Measurements from ENCODE around the gene ATAD2B.
"Not testable (repeated sequence)": the region's sequence is repeated elsewhere in the genome, so short reads cannot be mapped to it uniquely, and the experiment has no call there.

ATAD2B gene

GRCh38 chr2:23734416-23734815 lies 192.5 kb downstream of the ATAD2B start:
- TF ChIP-seq, protein P1, sequence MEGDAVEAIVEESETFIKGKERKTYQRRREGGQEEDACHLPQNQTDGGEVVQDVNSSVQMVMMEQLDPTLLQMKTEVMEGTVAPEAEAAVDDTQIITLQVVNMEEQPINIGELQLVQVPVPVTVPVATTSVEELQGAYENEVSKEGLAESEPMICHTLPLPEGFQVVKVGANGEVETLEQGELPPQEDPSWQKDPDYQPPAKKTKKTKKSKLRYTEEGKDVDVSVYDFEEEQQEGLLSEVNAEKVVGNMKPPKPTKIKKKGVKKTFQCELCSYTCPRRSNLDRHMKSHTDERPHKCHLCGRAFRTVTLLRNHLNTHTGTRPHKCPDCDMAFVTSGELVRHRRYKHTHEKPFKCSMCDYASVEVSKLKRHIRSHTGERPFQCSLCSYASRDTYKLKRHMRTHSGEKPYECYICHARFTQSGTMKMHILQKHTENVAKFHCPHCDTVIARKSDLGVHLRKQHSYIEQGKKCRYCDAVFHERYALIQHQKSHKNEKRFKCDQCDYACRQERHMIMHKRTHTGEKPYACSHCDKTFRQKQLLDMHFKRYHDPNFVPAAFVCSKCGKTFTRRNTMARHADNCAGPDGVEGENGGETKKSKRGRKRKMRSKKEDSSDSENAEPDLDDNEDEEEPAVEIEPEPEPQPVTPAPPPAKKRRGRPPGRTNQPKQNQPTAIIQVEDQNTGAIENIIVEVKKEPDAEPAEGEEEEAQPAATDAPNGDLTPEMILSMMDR (conservative IDR thresholded peaks at IDR 0.05) = no peak
- no peak overlapping the region for H3K27ac ChIP-seq

DNA sequence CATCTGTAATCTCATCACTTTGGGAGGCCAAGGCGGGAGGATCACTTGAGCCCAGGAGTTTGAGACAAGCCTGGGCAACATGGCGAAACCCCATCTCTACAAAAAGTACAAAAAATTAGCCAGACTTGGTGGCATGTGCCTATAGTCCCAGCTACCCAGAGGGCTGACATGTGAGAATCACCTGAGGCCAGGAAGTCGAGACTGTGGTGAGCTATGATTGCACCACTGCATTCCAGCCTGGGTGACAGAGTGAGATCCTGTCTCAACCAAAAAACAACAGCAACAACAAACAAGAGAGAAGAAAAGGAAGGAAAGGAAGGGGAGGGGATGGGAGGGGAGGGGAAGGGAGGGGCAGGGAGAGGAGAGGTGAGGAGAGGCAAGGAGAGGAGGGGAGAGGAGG lies 203.9 kb downstream of the ATAD2B start:
- not testable (repeated sequence) for H3K27ac ChIP-seq

DNA sequence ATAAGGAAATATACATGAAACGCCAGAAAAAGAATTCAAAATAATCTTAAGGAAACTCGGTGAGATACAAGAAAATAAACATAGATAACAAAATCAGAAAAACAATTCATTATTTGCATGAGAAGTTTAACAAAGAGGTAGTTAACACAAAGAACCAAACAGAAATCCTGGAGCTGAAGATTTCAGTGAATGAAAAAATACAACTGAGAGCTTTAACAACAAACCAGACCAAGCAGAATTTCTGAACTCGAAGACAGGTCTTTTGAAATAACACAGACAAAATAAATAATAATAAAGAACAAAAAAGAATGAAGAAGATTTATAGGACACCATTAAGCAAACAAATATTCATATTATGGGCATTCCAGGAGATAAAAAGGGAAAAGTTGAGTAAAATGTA lies 204.7 kb downstream of the ATAD2B start:
- TF ChIP-seq, protein P1 (conservative IDR thresholded peaks at IDR 0.05) = no peak
- no peak overlapping the region for H3K27ac ChIP-seq

DNA sequence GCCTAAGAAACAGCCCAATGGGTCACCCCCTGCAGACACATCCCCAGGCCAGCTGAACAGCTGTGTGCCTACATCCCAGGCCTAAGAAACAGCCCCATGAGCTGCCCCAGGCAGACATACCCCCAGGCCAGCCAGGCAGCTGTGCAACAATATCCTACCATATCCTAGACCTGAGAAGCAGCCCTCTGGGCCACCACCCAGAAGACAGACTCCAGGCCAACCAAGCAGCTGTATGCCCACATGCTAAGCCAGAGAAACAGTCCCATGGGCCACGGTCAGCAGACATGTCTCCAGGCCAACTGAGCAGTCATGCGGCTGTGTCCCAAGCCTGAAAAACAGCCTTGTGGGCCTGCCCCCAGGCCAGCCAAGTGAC lies 205.5 kb downstream of the ATAD2B start:
- TF ChIP-seq, protein P1 (conservative IDR thresholded peaks at IDR 0.05) = no peak
- no peak overlapping the region for H3K27ac ChIP-seq

GRCh38 chr2:23720705-23721453 lies 206.0 kb downstream of the ATAD2B start:
- H3K27ac ChIP-seq = no peak overlapping the region
- TF ChIP-seq, protein P1 (conservative IDR thresholded peaks at IDR 0.05) = no peak

DNA sequence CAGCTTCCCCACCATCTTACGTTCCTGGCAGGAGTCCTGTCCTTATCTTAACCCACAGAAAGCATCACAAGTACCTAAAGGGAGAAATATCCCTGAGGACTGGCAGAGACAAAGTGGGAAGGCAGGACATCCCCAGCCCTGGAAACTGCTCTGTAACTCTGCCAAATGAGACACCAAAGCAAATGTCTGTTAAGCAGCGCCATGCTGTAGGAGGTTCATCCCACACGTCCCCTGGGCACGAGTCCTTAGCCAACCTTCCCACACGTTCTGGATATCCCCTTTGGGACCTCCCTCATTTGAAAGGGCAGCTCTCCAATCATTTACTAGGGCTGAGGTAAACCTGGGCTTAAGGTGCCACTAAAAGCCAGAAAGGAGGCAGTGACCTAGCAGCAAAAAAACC lies 207.2 kb downstream of the ATAD2B start:
- no peak overlapping the region for H3K27ac ChIP-seq
- TF ChIP-seq, protein P1 (conservative IDR thresholded peaks at IDR 0.05) = no peak

DNA sequence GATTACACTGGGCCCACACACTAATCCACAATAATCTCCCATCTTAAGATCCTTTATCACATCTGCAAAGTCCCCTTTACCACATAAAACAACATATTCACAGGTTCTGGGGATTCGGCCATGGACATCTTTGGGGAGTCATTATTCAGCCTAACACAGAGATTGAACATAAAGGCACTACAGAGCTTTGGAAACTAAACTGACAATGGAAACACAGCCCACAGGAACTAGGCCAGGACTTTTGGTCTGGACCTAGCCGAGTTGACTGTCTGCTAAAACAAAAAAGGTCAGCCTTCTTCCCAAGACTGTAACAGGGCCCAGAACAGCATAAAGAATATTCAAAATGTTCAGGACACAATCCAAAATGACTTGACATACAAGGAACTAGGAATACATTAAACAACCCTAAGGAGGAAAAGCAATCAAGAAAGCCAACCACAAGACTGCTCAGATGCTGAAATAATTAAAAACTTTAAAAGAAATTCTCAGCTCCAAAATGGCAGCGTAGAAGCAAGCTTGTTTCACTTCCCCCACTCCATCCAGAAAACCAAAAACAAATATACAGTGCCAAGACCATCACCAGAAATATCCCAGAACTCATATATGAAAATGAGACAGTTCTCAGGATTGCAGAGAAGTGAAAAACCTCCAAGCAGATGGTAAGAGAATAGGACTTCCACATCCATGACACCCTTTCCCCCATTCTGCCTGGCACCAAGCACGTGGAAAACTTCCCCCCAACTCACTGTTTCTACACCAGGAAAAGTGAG lies 207.8 kb downstream of the ATAD2B start:
- TF ChIP-seq, protein P1 (conservative IDR thresholded peaks at IDR 0.05) = no peak
- no peak overlapping the region for H3K27ac ChIP-seq

GRCh38 chr2:23713351-23713750 lies 213.6 kb downstream of the ATAD2B start:
- TF ChIP-seq, protein P1 (conservative IDR thresholded peaks at IDR 0.05) = no peak
- H3K27ac ChIP-seq = no peak overlapping the region

Data from VCaP (cell line).